GM19463 (cell line): ENCODE data around the gene DDB1.

Experiments
- ATAC-seq: cut with Tn5 transposase; IDR thresholded peaks from one replicate; pipeline ENCODE4 v1.9.1; 2021; ENCODE audit warnings: mild to moderate bottlenecking, moderate library complexity; ENCODE audit not compliant: unreplicated experiment

The DDB1 gene

GRCh38 chr11:61337706-61338470 lies 5.0 kb upstream of the DDB1 start:
- ATAC-seq = no peak

- ATAC-seq = peak; percentile 44
Observed at GRCh38 chr11:61336171-61336935, 3.4 kb upstream of the DDB1 start.

- ATAC-seq = no peak
Observed at GRCh38 chr11:61335355-61335710, 2.4 kb upstream of the DDB1 start.

GRCh38 chr11:61334434-61335354 lies 1.8 kb upstream of the DDB1 start:
- no peak for ATAC-seq

- ATAC-seq = no peak
Observed at GRCh38 chr11:61333550-61334433, 887 bp upstream of the DDB1 start.

GRCh38 chr11:61332281-61332796 lies 566 bp downstream of the DDB1 start:
- ATAC-seq = no peak

- ATAC-seq = no peak
Observed at GRCh38 chr11:61331651-61332050, 1.3 kb downstream of the DDB1 start.

GRCh38 chr11:61329871-61330270 lies 3.0 kb downstream of the DDB1 start:
- ATAC-seq = no peak

- no peak for ATAC-seq
Observed at GRCh38 chr11:61328351-61328750, 4.6 kb downstream of the DDB1 start.

GRCh38 chr11:61327669-61328071 lies 5.2 kb downstream of the DDB1 start:
- ATAC-seq = no peak

GRCh38 chr11:61325649-61326414 lies 7.1 kb downstream of the DDB1 start:
- no peak for ATAC-seq

GRCh38 chr11:61315260-61315659 lies 17.6 kb downstream of the DDB1 start:
- ATAC-seq = no peak

GRCh38 chr11:61310749-61311148 lies 22.2 kb downstream of the DDB1 start:
- no peak for ATAC-seq

GRCh38 chr11:61309739-61310138 lies 23.2 kb downstream of the DDB1 start:
- ATAC-seq = no peak

GRCh38 chr11:61309141-61309540 lies 23.8 kb downstream of the DDB1 start:
- no peak for ATAC-seq

- no peak for ATAC-seq
Observed at GRCh38 chr11:61307354-61307753, 25.6 kb downstream of the DDB1 start.

GRCh38 chr11:61306221-61306620 lies 26.7 kb downstream of the DDB1 start:
- ATAC-seq = no peak

GRCh38 chr11:61305417-61305816 lies 27.5 kb downstream of the DDB1 start:
- ATAC-seq = no peak

GRCh38 chr11:61303725-61304124 lies 29.2 kb downstream of the DDB1 start:
- no peak for ATAC-seq
